ENCODE data around the gene TPM2. TPM values are rescaled to one million over a fixed set of nuclear protein-coding genes. Genes with fewer than 3 reads are reported as not detected.

Gene TPM2
- total RNA-seq, 3 donors from 2014 or later (not counting 1 experiment from before 2014, with no cell fraction given), result 20.9 to 23.8 (median 22.9) TPM

- peaks cover 4 to 5% of the 10 kb centered on the region in 2 donors for H3K27me3 Mint-ChIP-seq (ENCODE audit: low read depth in 2 of 2)
- no peak overlapping the region for H3K27ac Mint-ChIP-seq
- Histone ChIP-seq H3K9me3 (ENCODE audit: control insufficient read depth, insufficient read depth, low read length) (no peaks in the 10 kb centered on the region), H3K4me1 (ENCODE audit: control insufficient read depth, insufficient read depth, low read length) (peaks cover 11% of the 10 kb centered on the region), H3K4me3 (ENCODE audit: low read length) (no peak overlapping the region), H3K27ac (ENCODE audit: low read length) (no peak overlapping the region), H3K27me3 (ENCODE audit: control insufficient read depth, insufficient read depth, low read length) (no peaks in the 10 kb centered on the region), H3K36me3 (ENCODE audit: control insufficient read depth, insufficient read depth, low read length) (no peaks in the 10 kb centered on the region)
- no peaks in the 10 kb centered on the region for H3K9me3 Mint-ChIP-seq
- DNase-seq (no peak), ATAC-seq (no peak)
- no peaks in the 10 kb centered on the region for H3K36me3 Mint-ChIP-seq
- 87% methylated on average over 6 of the region's 6 CpGs for WGBS (ENCODE audit: insufficient coverage)
- H3K4me3 Mint-ChIP-seq, result no peak overlapping the region
- intact Hi-C loops (cut with micrococcal nuclease), result no loop called here
- no peak for TF ChIP-seq CTCF (IDR thresholded peaks at IDR 0.05)
- peaks cover 6 to 17% of the 10 kb centered on the region in 2 donors for H3K4me1 Mint-ChIP-seq
Measured at GRCh38 chr9:35669331-35670145, 20.2 kb downstream of the TPM2 start.

GRCh38 chr9:35667939-35668338 lies 21.8 kb downstream of the TPM2 start:
- Histone ChIP-seq H3K4me1 (ENCODE audit: control insufficient read depth, insufficient read depth, low read length) (peaks cover 25% of the 10 kb centered on the region), H3K27ac (ENCODE audit: low read length) (no peak overlapping the region), H3K36me3 (ENCODE audit: control insufficient read depth, insufficient read depth, low read length) (no peaks in the 10 kb centered on the region), H3K27me3 (ENCODE audit: control insufficient read depth, insufficient read depth, low read length) (no peaks in the 10 kb centered on the region), H3K9me3 (ENCODE audit: control insufficient read depth, insufficient read depth, low read length) (no peaks in the 10 kb centered on the region), H3K4me3 (ENCODE audit: low read length) (no peak overlapping the region)
- H3K4me1 Mint-ChIP-seq, result peaks cover 22 to 28% of the 10 kb centered on the region in 2 donors
- H3K36me3 Mint-ChIP-seq, result no peaks in the 10 kb centered on the region
- intact Hi-C loops (cut with micrococcal nuclease), result no loop called here
- no peaks in the 10 kb centered on the region for H3K27me3 Mint-ChIP-seq (ENCODE audit: low read depth in 2 of 2)
- no peak overlapping the region for H3K4me3 Mint-ChIP-seq
- ATAC-seq (no peak), DNase-seq (no peak)
- TF ChIP-seq CTCF (IDR thresholded peaks at IDR 0.05), result no peak
- H3K27ac Mint-ChIP-seq, result no peak overlapping the region
- H3K9me3 Mint-ChIP-seq, result no peaks in the 10 kb centered on the region
- WGBS (ENCODE audit: insufficient coverage), result 94% methylated on average over 3 of the region's 3 CpGs

GRCh38 chr9:35666549-35666948 lies 23.2 kb downstream of the TPM2 start:
- no peak for DNase-seq
- TF ChIP-seq CTCF (IDR thresholded peaks at IDR 0.05), result no peak
- ATAC-seq, result no peak
- Mint-ChIP-seq H3K9me3 (no peaks in the 10 kb centered on the region), H3K4me3 (no peak overlapping the region), H3K27me3 (ENCODE audit: low read depth in 2 of 2) (no peaks in the 10 kb centered on the region), H3K27ac (no peak overlapping the region), H3K36me3 (no peaks in the 10 kb centered on the region), H3K4me1 (peaks cover 36 to 42% of the 10 kb centered on the region in 2 donors)
- no peaks in the 10 kb centered on the region for H3K27me3 ChIP-seq (ENCODE audit: control insufficient read depth, insufficient read depth, low read length)
- no peak overlapping the region for H3K4me3 ChIP-seq (ENCODE audit: low read length)
- 76% methylated on average over 5 of the region's 5 CpGs for WGBS (ENCODE audit: insufficient coverage)
- intact Hi-C loops (cut with micrococcal nuclease), result no loop called here
- H3K4me1 ChIP-seq (ENCODE audit: control insufficient read depth, insufficient read depth, low read length), result peaks cover 39% of the 10 kb centered on the region
- H3K27ac ChIP-seq (ENCODE audit: low read length), result no peak overlapping the region
- H3K9me3 ChIP-seq (ENCODE audit: control insufficient read depth, insufficient read depth, low read length), result no peaks in the 10 kb centered on the region
- no peaks in the 10 kb centered on the region for H3K36me3 ChIP-seq (ENCODE audit: control insufficient read depth, insufficient read depth, low read length)

Measured in natural killer cell (primary cell).